GM10266 (cell line): Measurements from ENCODE around the gene B3GNT8.
"Not testable (repeated sequence)": the region's sequence is repeated elsewhere in the genome, so short reads cannot be mapped to it uniquely, and the experiment has no call there.

Source experiments
- DNase-seq: peaks from one replicate; pipeline ENCODE4 v3.0.0; 2012; ENCODE audit errors: extremely low spot score
- TF ChIP-seq, protein P1 (sequence below): IDR thresholded peaks from 2 replicates; pipeline ENCODE4 v1.5.1; 2012; ENCODE audit warnings: mild to moderate bottlenecking, low read depth; ENCODE audit not compliant: control insufficient read depth, insufficient read depth; ENCODE audit errors: missing control alignments

The B3GNT8 gene

DNA sequence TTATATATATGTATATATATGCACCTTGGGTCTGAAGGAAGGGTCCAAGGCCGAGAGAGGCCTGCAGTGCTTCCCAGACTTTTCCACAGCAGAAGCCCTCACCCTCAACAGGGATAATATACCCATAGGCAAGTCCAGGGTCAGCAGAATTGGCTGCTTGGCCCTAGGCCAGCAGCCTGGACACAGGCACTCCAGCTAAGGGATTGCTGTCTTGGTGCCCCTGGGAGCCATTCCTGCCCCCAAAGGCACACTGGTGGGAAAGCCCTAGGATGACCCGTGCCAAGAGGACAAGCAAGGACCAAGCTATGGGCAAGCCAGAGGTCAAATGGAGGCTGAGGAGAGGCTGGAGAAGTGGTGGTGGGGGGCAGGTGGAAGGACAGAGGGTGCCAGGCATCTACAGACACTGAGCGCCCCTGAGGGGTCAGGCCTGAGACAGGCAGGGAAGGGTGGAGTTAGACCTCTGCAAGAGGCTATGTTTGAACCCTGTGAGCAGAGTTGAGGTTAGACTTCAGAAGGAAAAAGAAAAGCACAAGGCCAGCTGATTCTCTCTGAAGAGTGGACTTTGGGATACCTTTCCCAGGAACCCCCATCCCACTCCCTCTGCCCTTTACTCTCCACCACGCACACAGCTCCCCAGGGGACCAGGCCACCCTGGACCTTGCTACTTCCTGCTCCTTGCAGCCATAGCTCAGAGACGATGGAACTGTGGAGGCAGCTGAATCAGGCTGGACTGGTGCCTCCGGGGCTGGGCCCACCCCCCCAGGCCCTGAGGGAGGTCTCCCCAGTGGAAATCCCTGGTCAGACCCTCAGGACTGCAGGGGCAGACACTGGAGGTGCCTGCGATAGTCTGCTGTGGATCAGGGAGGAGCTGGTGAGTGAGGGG, 15.5 kb upstream of the B3GNT8 start, which contains the start of gene ERICH4:
TSS of gene ERICH4 (plus strand) at position 684 of the 883 bp plus-strand sequence. CDS start at position 698, 14 bp downstream.
- TF ChIP-seq, protein P1, sequence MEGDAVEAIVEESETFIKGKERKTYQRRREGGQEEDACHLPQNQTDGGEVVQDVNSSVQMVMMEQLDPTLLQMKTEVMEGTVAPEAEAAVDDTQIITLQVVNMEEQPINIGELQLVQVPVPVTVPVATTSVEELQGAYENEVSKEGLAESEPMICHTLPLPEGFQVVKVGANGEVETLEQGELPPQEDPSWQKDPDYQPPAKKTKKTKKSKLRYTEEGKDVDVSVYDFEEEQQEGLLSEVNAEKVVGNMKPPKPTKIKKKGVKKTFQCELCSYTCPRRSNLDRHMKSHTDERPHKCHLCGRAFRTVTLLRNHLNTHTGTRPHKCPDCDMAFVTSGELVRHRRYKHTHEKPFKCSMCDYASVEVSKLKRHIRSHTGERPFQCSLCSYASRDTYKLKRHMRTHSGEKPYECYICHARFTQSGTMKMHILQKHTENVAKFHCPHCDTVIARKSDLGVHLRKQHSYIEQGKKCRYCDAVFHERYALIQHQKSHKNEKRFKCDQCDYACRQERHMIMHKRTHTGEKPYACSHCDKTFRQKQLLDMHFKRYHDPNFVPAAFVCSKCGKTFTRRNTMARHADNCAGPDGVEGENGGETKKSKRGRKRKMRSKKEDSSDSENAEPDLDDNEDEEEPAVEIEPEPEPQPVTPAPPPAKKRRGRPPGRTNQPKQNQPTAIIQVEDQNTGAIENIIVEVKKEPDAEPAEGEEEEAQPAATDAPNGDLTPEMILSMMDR: no peak
- no peak for DNase-seq

DNA sequence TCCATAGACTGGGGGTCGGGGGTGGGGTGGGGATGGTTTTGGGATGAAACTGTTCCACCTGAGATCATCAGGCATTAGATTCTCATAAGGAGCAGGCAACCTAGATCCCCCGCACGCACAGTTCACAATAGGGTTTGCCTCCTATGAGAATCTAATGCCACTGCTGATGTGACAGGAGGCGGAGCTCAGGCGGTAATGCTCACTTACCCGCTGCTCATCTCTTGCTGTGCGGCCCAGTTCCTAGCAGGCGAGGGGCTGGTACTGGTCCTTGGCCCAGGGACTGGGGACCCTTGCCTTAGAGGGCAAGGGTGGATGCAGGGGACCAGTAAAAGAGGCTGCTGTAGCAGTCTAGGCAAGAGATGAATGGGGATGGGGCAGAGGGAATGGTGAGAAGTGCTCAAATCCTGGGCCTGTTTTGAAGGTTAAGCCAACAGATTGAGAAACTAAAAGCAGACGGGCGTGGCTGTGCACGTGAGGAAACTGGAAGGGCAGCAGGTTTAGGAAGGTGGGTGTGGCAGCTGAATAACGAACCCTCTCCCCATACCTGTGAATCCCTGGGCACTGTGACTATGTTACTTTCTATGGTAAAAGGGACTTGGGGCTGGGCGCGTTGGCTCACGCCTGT, 14.3 kb upstream of the B3GNT8 start:
- DNase-seq: no peak
- TF ChIP-seq, protein P1: no peak

DNA sequence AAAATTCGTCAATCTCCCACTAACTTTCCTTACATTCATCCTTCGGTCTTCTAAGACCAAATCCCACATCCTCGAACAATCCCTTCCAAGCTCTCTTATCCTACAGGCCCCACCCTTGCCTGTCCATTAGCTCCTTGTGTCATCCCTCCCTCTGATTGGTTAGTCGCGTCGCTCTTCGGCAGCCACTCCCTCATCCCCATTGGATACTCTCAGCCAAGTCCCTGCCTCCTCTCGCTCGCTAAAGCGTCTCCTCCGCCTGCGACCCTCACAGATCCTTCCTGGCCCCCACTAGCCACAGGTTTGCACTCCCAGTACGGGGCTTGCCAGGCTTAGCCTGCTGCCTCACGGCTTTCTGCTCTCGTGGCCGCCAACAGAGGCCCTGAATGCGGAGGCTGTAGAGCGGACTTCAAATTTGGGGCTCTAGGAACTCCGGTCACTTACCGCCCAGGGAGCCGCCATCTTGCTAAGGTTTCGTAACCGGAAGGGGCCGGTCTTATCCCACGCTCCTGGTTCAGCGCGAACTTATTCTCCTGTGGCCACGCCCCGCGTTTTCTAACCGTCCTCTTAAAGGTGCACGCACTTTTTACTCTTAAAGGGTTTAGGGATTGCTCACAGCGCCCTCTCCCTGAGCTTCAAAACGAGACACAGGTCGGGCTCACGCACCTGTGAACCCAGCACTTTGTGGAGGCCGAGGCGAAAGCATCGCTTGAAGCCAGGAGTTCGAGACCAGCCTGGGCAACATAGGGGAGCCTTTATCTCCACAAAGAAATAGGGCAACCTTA, 12.5 kb upstream of the B3GNT8 start, which contains the start of gene DMAC2:
TSS of gene DMAC2 (minus strand) at position 472 of the 782 bp plus-strand sequence. CDS start at position 459, 13 bp downstream.
- peak; percentile 91 for DNase-seq
- TF ChIP-seq, protein P1: peak; percentile 62

DNA sequence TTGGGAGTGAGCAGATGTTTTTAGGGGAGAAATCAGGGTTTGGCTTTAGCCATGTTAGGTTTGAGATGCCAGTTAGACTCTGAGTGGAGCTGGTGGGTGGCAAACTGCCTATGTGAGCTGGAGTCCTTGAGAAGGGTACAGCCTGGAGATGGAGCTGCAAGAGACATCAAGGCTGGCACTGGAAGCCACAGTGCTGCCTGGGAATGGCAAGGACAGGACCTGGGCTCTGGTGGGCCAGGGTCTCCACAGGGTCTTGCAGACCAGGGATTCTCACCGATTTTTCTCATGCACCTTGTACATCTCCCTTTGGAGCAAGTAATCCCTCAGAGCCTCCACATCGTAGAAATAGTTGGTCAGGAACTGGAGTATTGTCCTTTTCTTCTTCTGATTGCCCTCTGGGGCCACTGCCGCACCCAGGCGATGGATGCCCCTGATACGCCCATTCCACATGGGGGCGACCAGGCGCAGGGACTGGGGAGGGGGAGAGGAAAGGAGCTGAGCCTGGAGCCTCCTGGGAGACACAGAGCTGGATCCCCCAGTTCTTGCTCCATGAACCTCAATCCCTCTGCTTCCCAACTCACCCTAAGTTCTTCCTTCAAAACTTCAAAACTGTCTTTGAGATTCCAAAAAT, 10.9 kb upstream of the B3GNT8 start:
- TF ChIP-seq, protein P1: no peak
- peak; percentile 3 for DNase-seq

DNA sequence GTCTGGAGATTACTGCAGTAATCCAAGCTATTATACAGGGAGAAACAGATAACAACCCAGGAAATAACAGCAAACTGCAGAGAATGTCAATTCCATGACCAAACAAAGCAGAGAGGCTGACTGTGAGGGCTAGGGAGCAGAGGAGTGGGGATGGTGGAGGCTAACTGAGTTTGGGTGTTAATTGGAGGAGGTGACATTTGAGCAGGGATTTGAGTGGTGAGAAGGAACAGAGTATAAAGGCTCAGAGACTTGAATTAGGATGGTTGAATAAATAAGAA, 9.4 kb upstream of the B3GNT8 start:
- peak; percentile 1 for DNase-seq
- TF ChIP-seq, protein P1: no peak

DNA sequence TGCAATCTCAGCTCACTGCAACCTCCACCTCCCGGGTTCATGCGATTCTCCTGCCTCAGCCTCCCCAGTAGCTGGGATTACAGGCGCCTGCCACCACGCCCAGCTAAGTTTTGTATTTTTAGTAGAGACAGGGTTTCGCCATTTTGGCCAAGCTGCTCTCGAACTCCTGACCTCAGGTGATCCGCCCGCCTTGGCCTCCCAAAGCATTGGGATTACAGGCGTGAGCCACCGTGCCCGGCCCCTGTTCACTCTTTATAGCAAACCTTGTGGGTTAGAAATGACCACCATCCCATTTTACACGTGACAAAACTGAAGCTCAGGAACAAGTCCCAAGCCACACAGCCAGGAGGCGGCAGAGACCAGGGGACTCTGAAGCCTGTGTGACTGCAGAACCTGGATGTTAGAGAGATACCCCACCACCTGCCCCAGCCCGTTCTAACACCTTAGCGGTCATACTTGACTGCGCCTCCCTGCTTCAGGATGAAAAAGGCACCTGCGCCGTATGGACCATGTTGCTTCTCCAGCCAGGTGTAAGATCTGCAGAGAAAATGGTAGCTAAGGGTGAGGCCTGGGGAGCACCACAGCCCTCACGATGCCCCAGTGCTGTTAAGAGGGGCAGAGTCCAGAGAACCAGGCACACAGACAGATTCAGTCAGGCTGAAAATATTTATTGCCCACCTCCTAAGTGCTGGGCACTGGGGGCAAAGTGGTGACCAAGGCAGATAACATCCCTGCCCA, 8.9 kb upstream of the B3GNT8 start:
- TF ChIP-seq, protein P1: no peak
- no peak for DNase-seq

DNA sequence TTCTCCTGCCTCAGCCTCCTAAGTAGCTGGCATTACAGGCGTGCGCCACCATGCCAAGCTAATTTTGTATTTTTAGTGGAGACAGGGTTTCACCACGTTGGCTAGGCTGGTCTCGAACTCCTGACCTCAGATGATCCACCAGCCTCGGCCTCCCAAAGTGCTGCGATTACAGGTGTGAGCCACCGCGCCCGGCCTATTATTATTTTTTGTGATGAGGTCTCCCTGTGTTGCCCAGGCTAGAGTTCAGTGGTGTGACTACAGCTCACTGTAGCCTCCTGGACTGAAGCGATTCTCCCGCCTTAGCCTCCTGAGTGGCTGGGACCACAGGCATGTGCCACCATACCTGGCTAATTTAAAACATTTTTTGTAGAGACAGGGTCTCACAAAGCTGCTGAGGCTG, 8.2 kb upstream of the B3GNT8 start:
- DNase-seq: not testable (repeated sequence)
